Activated T-cell treated with anti-CD3 and anti-CD28 coated beads, Interleukin-2, amount 50 U/mL, for 24 hours (primary cell): ENCODE data around the gene HRH3.

Experiments used
- DNase-seq: peaks from one replicate; pipeline ENCODE4 v3.0.0-alpha.2; 2020
- H3K27ac Mint-ChIP-seq: 2 replicates; pipeline ENCODE4 v1.8.0; 2020; ENCODE audit warnings: mild to moderate bottlenecking, mixed read lengths
- H3K27me3 Mint-ChIP-seq: 2 replicates; pipeline ENCODE4 v1.8.0; 2020; ENCODE audit warnings: mixed read lengths
- H3K36me3 Mint-ChIP-seq: 2 replicates; pipeline ENCODE4 v1.8.0; 2020; ENCODE audit warnings: low read depth, mixed read lengths
- H3K4me1 Mint-ChIP-seq: 2 replicates; pipeline ENCODE4 v1.8.0; 2020; ENCODE audit warnings: low read depth, mixed read lengths
- H3K4me3 Mint-ChIP-seq: 2 replicates; pipeline ENCODE4 v1.8.0; 2020; ENCODE audit warnings: mild to moderate bottlenecking, moderate library complexity, mixed read lengths
- H3K9me3 Mint-ChIP-seq: 2 replicates; pipeline ENCODE4 v1.8.0; 2020; ENCODE audit warnings: mixed read lengths

The HRH3 gene

DNA sequence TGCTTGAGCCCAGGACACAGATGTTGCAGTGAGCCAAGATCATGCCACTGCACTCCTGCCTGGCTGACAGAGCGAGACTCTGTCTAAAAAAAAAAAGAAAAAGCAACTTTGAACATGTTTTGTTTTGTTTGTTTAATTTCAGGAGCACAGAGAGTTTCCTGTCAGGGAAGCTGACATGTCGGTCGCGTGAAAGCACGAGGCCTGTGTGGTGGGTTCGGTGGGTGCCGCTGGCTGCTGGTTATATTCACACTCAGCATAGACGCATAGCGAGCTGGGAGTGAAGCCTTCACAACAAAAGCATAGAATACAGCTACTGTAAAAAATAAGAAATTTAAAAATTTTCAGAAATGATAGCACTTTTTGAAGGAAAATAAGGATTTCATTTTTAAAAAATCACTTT, 22.8 kb downstream of the HRH3 start:
- H3K4me3 Mint-ChIP-seq, result no peak overlapping the region
- H3K27ac Mint-ChIP-seq, result no peak overlapping the region
- peaks cover 3% of the 10 kb centered on the region for H3K4me1 Mint-ChIP-seq
- H3K36me3 Mint-ChIP-seq, result peaks cover 80% of the 10 kb centered on the region
- no peak for DNase-seq
- H3K9me3 Mint-ChIP-seq, result no peaks in the 10 kb centered on the region
- no peaks in the 10 kb centered on the region for H3K27me3 Mint-ChIP-seq

- H3K27me3 Mint-ChIP-seq, result no peaks in the 10 kb centered on the region
- peaks cover 3% of the 10 kb centered on the region for H3K4me1 Mint-ChIP-seq
- no peak for DNase-seq
- H3K9me3 Mint-ChIP-seq, result no peaks in the 10 kb centered on the region
- peaks cover 79% of the 10 kb centered on the region for H3K36me3 Mint-ChIP-seq
- H3K4me3 Mint-ChIP-seq, result no peak overlapping the region
- H3K27ac Mint-ChIP-seq, result no peak overlapping the region
Measured at GRCh38 chr20:62196286-62196685, 23.8 kb downstream of the HRH3 start.

DNA sequence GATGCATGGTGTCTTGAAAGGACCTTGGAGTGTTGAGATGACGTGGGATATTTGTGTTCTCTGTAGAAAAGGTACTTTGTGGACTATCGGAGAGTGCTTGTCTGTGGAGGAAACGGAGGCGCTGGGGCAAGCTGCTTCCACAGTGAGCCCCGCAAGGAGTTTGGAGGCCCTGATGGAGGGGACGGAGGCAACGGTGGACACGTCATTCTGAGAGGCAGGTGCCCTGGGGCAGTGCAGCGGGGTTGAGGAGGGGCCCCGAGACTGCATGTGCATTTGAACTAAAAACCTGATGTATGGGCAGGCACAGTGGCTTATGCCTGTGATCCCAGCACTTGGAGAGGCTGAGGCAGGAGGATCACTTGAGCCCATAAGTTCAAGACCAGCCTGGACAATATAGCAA, 24.3 kb downstream of the HRH3 start:
- H3K4me3 Mint-ChIP-seq, result no peak overlapping the region
- H3K27me3 Mint-ChIP-seq, result no peaks in the 10 kb centered on the region
- DNase-seq, result no peak
- no peaks in the 10 kb centered on the region for H3K9me3 Mint-ChIP-seq
- peaks cover 79% of the 10 kb centered on the region for H3K36me3 Mint-ChIP-seq
- H3K4me1 Mint-ChIP-seq, result peaks cover 3% of the 10 kb centered on the region
- H3K27ac Mint-ChIP-seq, result no peak overlapping the region

GRCh38 chr20:62195075-62195405, 25.0 kb downstream of the HRH3 start:
- no peaks in the 10 kb centered on the region for H3K27me3 Mint-ChIP-seq
- no peak for DNase-seq
- H3K36me3 Mint-ChIP-seq, result peaks cover 79% of the 10 kb centered on the region
- no peak overlapping the region for H3K4me3 Mint-ChIP-seq
- H3K27ac Mint-ChIP-seq, result no peak overlapping the region
- H3K9me3 Mint-ChIP-seq, result no peaks in the 10 kb centered on the region
- peaks cover 3% of the 10 kb centered on the region for H3K4me1 Mint-ChIP-seq

GRCh38 chr20:62193079-62194025, 26.7 kb downstream of the HRH3 start:
- no peaks in the 10 kb centered on the region for H3K9me3 Mint-ChIP-seq
- DNase-seq, result no peak
- H3K27ac Mint-ChIP-seq, result no peak overlapping the region
- peaks cover 76% of the 10 kb centered on the region for H3K36me3 Mint-ChIP-seq
- H3K27me3 Mint-ChIP-seq, result no peaks in the 10 kb centered on the region
- H3K4me1 Mint-ChIP-seq, result peaks cover 5% of the 10 kb centered on the region
- no peak overlapping the region for H3K4me3 Mint-ChIP-seq

GRCh38 chr20:62192635-62193034, 27.4 kb downstream of the HRH3 start:
- no peak overlapping the region for H3K4me3 Mint-ChIP-seq
- H3K36me3 Mint-ChIP-seq, result peaks cover 69% of the 10 kb centered on the region
- H3K27ac Mint-ChIP-seq, result no peak overlapping the region
- no peaks in the 10 kb centered on the region for H3K27me3 Mint-ChIP-seq
- no peak for DNase-seq
- peaks cover 9% of the 10 kb centered on the region for H3K4me1 Mint-ChIP-seq
- H3K9me3 Mint-ChIP-seq, result no peaks in the 10 kb centered on the region

GRCh38 chr20:62191781-62192559, 28.1 kb downstream of the HRH3 start:
- no peaks in the 10 kb centered on the region for H3K27me3 Mint-ChIP-seq
- H3K4me3 Mint-ChIP-seq, result no peak overlapping the region
- peaks cover 68% of the 10 kb centered on the region for H3K36me3 Mint-ChIP-seq
- no peak for DNase-seq
- H3K4me1 Mint-ChIP-seq, result peaks cover 14% of the 10 kb centered on the region
- H3K27ac Mint-ChIP-seq, result no peak overlapping the region
- no peaks in the 10 kb centered on the region for H3K9me3 Mint-ChIP-seq

- no peak overlapping the region for H3K4me3 Mint-ChIP-seq
- no peaks in the 10 kb centered on the region for H3K27me3 Mint-ChIP-seq
Measured at GRCh38 chr20:62190639-62191411, 29.3 kb downstream of the HRH3 start.

GRCh38 chr20:62186887-62187866, 32.9 kb downstream of the HRH3 start:
- Mint-ChIP-seq H3K9me3 (no peaks in the 10 kb centered on the region), H3K4me1 (peaks cover 39% of the 10 kb centered on the region), H3K27me3 (no peaks in the 10 kb centered on the region), H3K36me3 (peaks cover 70% of the 10 kb centered on the region), H3K27ac (peak overlapping the region; percentile 30), H3K4me3 (no peak overlapping the region)
- no peak for DNase-seq

More at GRCh38 chr20:62190639-62191411, 29.3 kb downstream of the HRH3 start:
- no peak for DNase-seq
- Mint-ChIP-seq H3K36me3 (peaks cover 70% of the 10 kb centered on the region), H3K4me1 (peaks cover 21% of the 10 kb centered on the region), H3K27ac (peak overlapping the region; percentile 29), H3K9me3 (no peaks in the 10 kb centered on the region)

DNA sequence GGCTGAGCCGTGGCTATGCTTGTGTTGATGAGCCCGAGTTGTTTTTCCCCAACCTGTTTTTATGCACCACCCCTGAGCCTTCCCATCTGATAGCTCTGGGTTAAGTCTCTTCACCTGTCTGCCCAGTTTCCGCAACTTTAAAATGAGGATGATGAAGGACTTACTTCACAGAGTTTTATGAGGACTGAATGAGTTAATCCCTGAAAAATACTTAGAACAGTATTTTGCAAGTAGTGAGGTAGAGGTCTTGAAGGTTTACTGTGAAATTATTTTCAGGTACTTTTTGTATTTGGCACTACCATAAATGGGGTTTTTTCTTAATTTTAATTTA, 34.0 kb downstream of the HRH3 start:
- Mint-ChIP-seq H3K9me3 (no peaks in the 10 kb centered on the region), H3K27me3 (no peaks in the 10 kb centered on the region), H3K4me3 (no peak overlapping the region), H3K4me1 (peaks cover 48% of the 10 kb centered on the region), H3K36me3 (peaks cover 68% of the 10 kb centered on the region), H3K27ac (no peak overlapping the region)
- no peak for DNase-seq

- no peaks in the 10 kb centered on the region for H3K27me3 Mint-ChIP-seq
- H3K4me1 Mint-ChIP-seq, result peaks cover 47% of the 10 kb centered on the region
- peak overlapping the region; percentile 90 for H3K27ac Mint-ChIP-seq
- peaks cover 62% of the 10 kb centered on the region for H3K36me3 Mint-ChIP-seq
- H3K9me3 Mint-ChIP-seq, result no peaks in the 10 kb centered on the region
- H3K4me3 Mint-ChIP-seq, result peak overlapping the region; percentile 90
- no peak for DNase-seq
Measured at GRCh38 chr20:62183426-62184142, 36.5 kb downstream of the HRH3 start.

- H3K27me3 Mint-ChIP-seq, result no peaks in the 10 kb centered on the region
- peak within 1 kb of the TSS; percentile 97 for H3K27ac Mint-ChIP-seq
- H3K4me3 Mint-ChIP-seq, result peak within 1 kb of the TSS; percentile 90
- peak; percentile 93 for DNase-seq
- H3K9me3 Mint-ChIP-seq, result no peaks in the 10 kb centered on the region
- H3K4me1 Mint-ChIP-seq, result peaks cover 45% of the 10 kb centered on the region
- H3K36me3 Mint-ChIP-seq, result peaks cover 66% of the 10 kb centered on the region
Measured at GRCh38 chr20:62182469-62183425, 37.3 kb downstream of the HRH3 start, which contains the start of gene MTG2. MTG2 (plus strand) TSS chr20:62183028; CDS start chr20:62193421, 10,393 bp downstream.
